IPS-11a (cell line): ENCODE results near the gene TTC23.

Experiments used
- H3K4me3 ChIP-seq: one replicate; pipeline ENCODE4 v1.5.1; 2013; ENCODE audit warnings: low read depth, low read length, control low read depth

The TTC23 gene

GRCh38 chr15:99090011-99090699, 159.2 kb downstream of the TTC23 start:
- H3K4me3 ChIP-seq: no peak overlapping the region

- H3K4me3 ChIP-seq: no peak overlapping the region
Observed at GRCh38 chr15:99087405-99087943, 161.9 kb downstream of the TTC23 start.

GRCh38 chr15:99086327-99086667, 163.1 kb downstream of the TTC23 start:
- no peak overlapping the region for H3K4me3 ChIP-seq
